DMS53 treated with DMSO at 0.1 percent for 48 hours (cell line): Measurements from ENCODE around the gene POU6F2.

Experiments used
- DNase-seq: peaks from one replicate; lab custom pipeline; 2025; ENCODE audit not compliant: unreplicated experiment; lab: John Stamatoyannopoulos, UW

POU6F2 gene

GRCh38 chr7:39392151-39392550, 414.4 kb downstream of the POU6F2 start:
- no peak for DNase-seq

- no peak for DNase-seq
Observed at GRCh38 chr7:39394105-39394680, 416.5 kb downstream of the POU6F2 start.

- DNase-seq, result no peak
Observed at GRCh38 chr7:39399458-39399857, 421.7 kb downstream of the POU6F2 start.

- no peak for DNase-seq
Observed at GRCh38 chr7:39399986-39400385, 422.3 kb downstream of the POU6F2 start.

- DNase-seq, result no peak
Observed at GRCh38 chr7:39400836-39401235, 423.1 kb downstream of the POU6F2 start.

GRCh38 chr7:39402034-39402433, 424.3 kb downstream of the POU6F2 start:
- no peak for DNase-seq

GRCh38 chr7:39404907-39405306, 427.2 kb downstream of the POU6F2 start:
- DNase-seq, result no peak

GRCh38 chr7:39405581-39405980, 427.9 kb downstream of the POU6F2 start:
- DNase-seq, result peak; percentile 3

GRCh38 chr7:39406467-39406866, 428.8 kb downstream of the POU6F2 start:
- peak; percentile 72 for DNase-seq

GRCh38 chr7:39407137-39407536, 429.4 kb downstream of the POU6F2 start:
- no peak for DNase-seq

- DNase-seq, result no peak
Observed at GRCh38 chr7:39407723-39408122, 430.0 kb downstream of the POU6F2 start.

- DNase-seq, result no peak
Observed at GRCh38 chr7:39408906-39409305, 431.2 kb downstream of the POU6F2 start.

GRCh38 chr7:39410582-39410981, 432.9 kb downstream of the POU6F2 start:
- no peak for DNase-seq

- no peak for DNase-seq
Observed at GRCh38 chr7:39413636-39414223, 436.0 kb downstream of the POU6F2 start.

GRCh38 chr7:39414224-39415035, 436.7 kb downstream of the POU6F2 start:
- peak; percentile 28 for DNase-seq

GRCh38 chr7:39415091-39415787, 437.5 kb downstream of the POU6F2 start:
- no peak for DNase-seq

GRCh38 chr7:39416866-39417265, 439.2 kb downstream of the POU6F2 start:
- no peak for DNase-seq

GRCh38 chr7:39417642-39418041, 439.9 kb downstream of the POU6F2 start:
- no peak for DNase-seq

GRCh38 chr7:39421251-39421650, 443.5 kb downstream of the POU6F2 start:
- DNase-seq, result no peak

GRCh38 chr7:39421661-39422060, 444.0 kb downstream of the POU6F2 start:
- DNase-seq, result no peak

- no peak for DNase-seq
Observed at GRCh38 chr7:39428221-39428620, 450.5 kb downstream of the POU6F2 start.

GRCh38 chr7:39429421-39429820, 451.7 kb downstream of the POU6F2 start:
- no peak for DNase-seq
